ENCODE data around the gene RIMBP2. TPM values are rescaled to one million over a fixed set of nuclear protein-coding genes. Genes with fewer than 3 reads are reported as not detected.

RIMBP2 gene
- total RNA-seq, 6 experiments from 2014 or later: not detected

- H3K9me3 Mint-ChIP-seq: peaks cover 77% of the 10 kb centered on the region
- H3K27ac Mint-ChIP-seq: no peak overlapping the region
- no peak overlapping the region for H3K4me3 Mint-ChIP-seq
- no peak for TF ChIP-seq CTCF (IDR thresholded peaks at IDR 0.05)
- DNase-seq: no peak
- H3K4me1 Mint-ChIP-seq (ENCODE audit: low read depth): no peaks in the 10 kb centered on the region
- H3K27me3 Mint-ChIP-seq (ENCODE audit: insufficient read depth): peaks cover 4% of the 10 kb centered on the region
- peaks cover 4% of the 10 kb centered on the region; the same call in 1 of the 2 replicates for H3K36me3 Mint-ChIP-seq (ENCODE audit: low read depth)
Observed at GRCh38 chr12:130674676-130675075, 41.4 kb downstream of the RIMBP2 start.

GRCh38 chr12:130673036-130673705 lies 42.9 kb downstream of the RIMBP2 start:
- no peak overlapping the region for H3K4me3 Mint-ChIP-seq
- H3K9me3 Mint-ChIP-seq: peaks cover 76% of the 10 kb centered on the region
- H3K27me3 Mint-ChIP-seq (ENCODE audit: insufficient read depth): peaks cover 4% of the 10 kb centered on the region
- no peak overlapping the region for H3K27ac Mint-ChIP-seq
- no peak for TF ChIP-seq CTCF (IDR thresholded peaks at IDR 0.05)
- DNase-seq: no peak
- no peaks in the 10 kb centered on the region for H3K4me1 Mint-ChIP-seq (ENCODE audit: low read depth)
- H3K36me3 Mint-ChIP-seq (ENCODE audit: low read depth): peaks cover 4% of the 10 kb centered on the region; the same call in 1 of the 2 replicates

GRCh38 chr12:130672089-130672820 lies 43.8 kb downstream of the RIMBP2 start:
- Mint-ChIP-seq H3K27ac (no peak overlapping the region), H3K4me3 (no peak overlapping the region), H3K9me3 (peaks cover 75% of the 10 kb centered on the region), H3K4me1 (ENCODE audit: low read depth) (no peaks in the 10 kb centered on the region), H3K27me3 (ENCODE audit: insufficient read depth) (peaks cover 4% of the 10 kb centered on the region), H3K36me3 (ENCODE audit: low read depth) (peaks cover 6% of the 10 kb centered on the region; the same call in 1 of the 2 replicates)
- no peak for TF ChIP-seq CTCF (IDR thresholded peaks at IDR 0.05)
- no peak for DNase-seq

- H3K9me3 Mint-ChIP-seq: peaks cover 71% of the 10 kb centered on the region
- no peak overlapping the region for H3K4me3 Mint-ChIP-seq
- H3K36me3 Mint-ChIP-seq (ENCODE audit: low read depth): peaks cover 9% of the 10 kb centered on the region; the same call in 1 of the 2 replicates
- TF ChIP-seq CTCF (IDR thresholded peaks at IDR 0.05): no peak
- H3K27me3 Mint-ChIP-seq (ENCODE audit: insufficient read depth): peaks cover 4% of the 10 kb centered on the region
- no peaks in the 10 kb centered on the region for H3K4me1 Mint-ChIP-seq (ENCODE audit: low read depth)
- no peak for DNase-seq
- no peak overlapping the region for H3K27ac Mint-ChIP-seq
Observed at GRCh38 chr12:130671556-130671955, 44.5 kb downstream of the RIMBP2 start.

DNA sequence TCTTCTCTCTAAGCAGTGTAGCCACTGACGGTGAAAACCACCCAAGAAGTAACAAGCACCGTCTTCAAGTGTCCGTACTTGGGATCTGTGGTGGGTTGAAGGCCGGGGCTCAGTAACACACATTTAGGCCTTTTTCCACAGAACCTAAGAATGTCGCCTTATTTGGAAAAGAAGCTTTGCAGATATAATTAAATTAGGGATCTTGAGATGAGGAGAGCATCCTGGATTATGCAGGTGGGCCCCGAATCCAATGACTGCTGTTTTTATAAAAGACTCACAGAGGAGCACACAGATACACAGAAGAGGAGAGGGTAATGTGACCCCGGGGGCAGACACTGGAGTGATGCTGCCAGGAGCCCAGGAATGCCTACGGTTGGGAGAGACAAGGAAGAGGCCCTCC lies 46.3 kb downstream of the RIMBP2 start:
- H3K9me3 Mint-ChIP-seq: peaks cover 71% of the 10 kb centered on the region
- no peak for TF ChIP-seq CTCF (IDR thresholded peaks at IDR 0.05)

More for the DNA sequence above, 46.3 kb downstream of the RIMBP2 start:
- DNase-seq: no peak
- peaks cover 2% of the 10 kb centered on the region for H3K27me3 Mint-ChIP-seq (ENCODE audit: insufficient read depth)
- H3K27ac Mint-ChIP-seq: no peak overlapping the region
- H3K4me3 Mint-ChIP-seq: no peak overlapping the region
- no peaks in the 10 kb centered on the region for H3K4me1 Mint-ChIP-seq (ENCODE audit: low read depth)
- peaks cover 9% of the 10 kb centered on the region; the same call in 1 of the 2 replicates for H3K36me3 Mint-ChIP-seq (ENCODE audit: low read depth)

Data from HFFc6 (cell line).